Measurements from ENCODE around the gene DDOST.

- TF ChIP-seq, protein P1, sequence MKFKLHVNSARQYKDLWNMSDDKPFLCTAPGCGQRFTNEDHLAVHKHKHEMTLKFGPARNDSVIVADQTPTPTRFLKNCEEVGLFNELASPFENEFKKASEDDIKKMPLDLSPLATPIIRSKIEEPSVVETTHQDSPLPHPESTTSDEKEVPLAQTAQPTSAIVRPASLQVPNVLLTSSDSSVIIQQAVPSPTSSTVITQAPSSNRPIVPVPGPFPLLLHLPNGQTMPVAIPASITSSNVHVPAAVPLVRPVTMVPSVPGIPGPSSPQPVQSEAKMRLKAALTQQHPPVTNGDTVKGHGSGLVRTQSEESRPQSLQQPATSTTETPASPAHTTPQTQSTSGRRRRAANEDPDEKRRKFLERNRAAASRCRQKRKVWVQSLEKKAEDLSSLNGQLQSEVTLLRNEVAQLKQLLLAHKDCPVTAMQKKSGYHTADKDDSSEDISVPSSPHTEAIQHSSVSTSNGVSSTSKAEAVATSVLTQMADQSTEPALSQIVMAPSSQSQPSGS (IDR thresholded peaks at IDR 0.05; ENCODE audit: low read length) = no peak
- no peak for TF ChIP-seq POLR2AphosphoS5 (IDR thresholded peaks at IDR 0.05; ENCODE audit: low read length)
- TF ChIP-seq BCL3 (IDR thresholded peaks at IDR 0.05; ENCODE audit: borderline replicate concordance, insufficient read depth, low read depth, low read length, poor library complexity, severe bottlenecking) = no peak
- TF ChIP-seq CUX1 (IDR thresholded peaks at IDR 0.05; ENCODE audit: insufficient replicate concordance, low read depth, low read length) = no peak
- no peak for TF ChIP-seq EP300 (IDR thresholded peaks at IDR 0.05; ENCODE audit: borderline replicate concordance in 1 of 2, control insufficient read depth in 1 of 2, low read depth in 2 of 2, low read length in 2 of 2)
These were observed 24.6 kb upstream of the DDOST start for GRCh38 chr1:20685741-20686140.
